Measurements from ENCODE around the gene ZCCHC9.
"Not testable (repeated sequence)": the region's sequence is repeated elsewhere in the genome, so short reads cannot be mapped to it uniquely, and the experiment has no call there.

The ZCCHC9 gene

DNA sequence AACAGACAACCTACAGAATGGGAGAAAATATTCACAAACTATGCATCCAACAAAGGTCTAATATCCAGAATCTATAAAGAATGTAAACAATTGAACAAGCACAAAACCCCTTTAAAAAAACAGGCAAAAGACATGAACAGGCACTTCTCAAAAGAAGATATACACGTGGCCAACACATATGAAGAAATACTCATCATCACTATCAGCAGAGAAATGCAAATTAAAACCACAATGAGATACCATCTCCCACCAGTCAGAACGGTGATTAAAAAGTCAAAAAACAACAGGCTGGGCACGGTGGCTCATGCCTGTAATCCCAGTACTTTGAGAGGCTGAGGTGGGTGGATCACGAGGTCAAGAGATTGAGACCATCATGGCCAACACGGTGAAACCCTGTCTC, 7.4 kb upstream of the ZCCHC9 start:
- not testable (repeated sequence) for H2AK5ac ChIP-seq (ENCODE audit: low read length); H4K8ac ChIP-seq (ENCODE audit: low read depth, low read length); H3K4me2 ChIP-seq (ENCODE audit: low read length); H2AFZ ChIP-seq (ENCODE audit: insufficient read depth, low read length, poor library complexity); H3K18ac ChIP-seq (ENCODE audit: low read length); H2BK120ac ChIP-seq (ENCODE audit: insufficient read depth, low read length, poor library complexity); H3K79me1 ChIP-seq (ENCODE audit: low read length); H3K4me1 ChIP-seq (ENCODE audit: control insufficient read depth in 1 of 2, insufficient read depth in 2 of 2, low read length in 2 of 2); H4K91ac ChIP-seq (ENCODE audit: low read depth, low read length); H3K27me3 ChIP-seq (ENCODE audit: insufficient read depth, low read length); H3K79me2 ChIP-seq (ENCODE audit: control insufficient read depth, insufficient read depth, low read length, poor library complexity); H3K14ac ChIP-seq (ENCODE audit: low read length); DNase-seq; H3K9ac ChIP-seq (ENCODE audit: low read length); H3K4ac ChIP-seq (ENCODE audit: low read depth, low read length); H3K36me3 ChIP-seq (ENCODE audit: control insufficient read depth in 1 of 2, insufficient read depth in 2 of 2, low read length in 2 of 2); H3K9me3 ChIP-seq (ENCODE audit: insufficient read depth, low read depth, low read length); H2BK12ac ChIP-seq (ENCODE audit: low read length); H3K23ac ChIP-seq (ENCODE audit: low read length); H3K27ac ChIP-seq (ENCODE audit: low read depth, low read length); H4K12ac ChIP-seq (ENCODE audit: low read depth, low read length); H2BK5ac ChIP-seq (ENCODE audit: low read depth, low read length, poor library complexity); H3K4me3 ChIP-seq (ENCODE audit: low read depth, low read length)
- WGBS (ENCODE audit: extremely low coverage, insufficient coverage, insufficient read length), result no CpG with 5 or more reads among the region's 5 CpGs

DNA sequence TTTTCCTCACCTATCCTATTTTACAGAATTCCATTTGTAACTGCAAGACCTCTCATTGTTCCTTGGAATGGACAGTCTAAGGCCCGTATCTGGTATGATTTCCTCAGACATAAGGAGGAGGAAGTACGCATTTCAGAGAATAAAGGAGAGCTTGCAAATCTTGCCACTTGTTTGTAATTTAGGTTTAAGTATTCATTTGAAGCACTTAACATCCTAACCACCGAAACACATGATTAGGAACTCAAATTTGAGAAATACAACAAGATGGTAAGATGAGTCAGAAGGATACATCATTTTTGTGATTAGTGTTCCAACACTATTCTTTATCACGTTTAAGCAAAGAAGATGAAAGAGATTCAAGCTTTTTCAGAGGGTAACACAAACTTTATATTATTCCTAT, 3.9 kb upstream of the ZCCHC9 start:
- no peak overlapping the region for H4K8ac ChIP-seq (ENCODE audit: low read depth, low read length)
- H2BK5ac ChIP-seq (ENCODE audit: low read depth, low read length, poor library complexity), result no peak overlapping the region
- no peaks in the 10 kb centered on the region for H3K36me3 ChIP-seq (ENCODE audit: control insufficient read depth in 1 of 2, insufficient read depth in 2 of 2, low read length in 2 of 2)
- H3K27me3 ChIP-seq (ENCODE audit: insufficient read depth, low read length), result no peaks in the 10 kb centered on the region
- H4K91ac ChIP-seq (ENCODE audit: low read depth, low read length), result no peak overlapping the region
- H2BK12ac ChIP-seq (ENCODE audit: low read length), result no peak overlapping the region
- no peak overlapping the region for H3K4ac ChIP-seq (ENCODE audit: low read depth, low read length)
- H3K79me2 ChIP-seq (ENCODE audit: control insufficient read depth, insufficient read depth, low read length, poor library complexity), result peaks cover 7% of the 10 kb centered on the region
- H3K14ac ChIP-seq (ENCODE audit: low read length), result no peak overlapping the region
- no peak overlapping the region for H4K12ac ChIP-seq (ENCODE audit: low read depth, low read length)
- no peak overlapping the region for H2AFZ ChIP-seq (ENCODE audit: insufficient read depth, low read length, poor library complexity)
- no peak overlapping the region for H2BK120ac ChIP-seq (ENCODE audit: insufficient read depth, low read length, poor library complexity)
- no peak overlapping the region for H3K9ac ChIP-seq (ENCODE audit: low read length)
- H3K9me3 ChIP-seq (ENCODE audit: insufficient read depth, low read depth, low read length), result no peaks in the 10 kb centered on the region
- H2AK5ac ChIP-seq (ENCODE audit: low read length), result no peak overlapping the region
- H3K18ac ChIP-seq (ENCODE audit: low read length), result no peak overlapping the region
- WGBS (ENCODE audit: extremely low coverage, insufficient coverage, insufficient read length), result no CpG with 5 or more reads among the region's 4 CpGs
- H3K4me2 ChIP-seq (ENCODE audit: low read length), result no peak overlapping the region
- no peak overlapping the region for H3K4me3 ChIP-seq (ENCODE audit: low read depth, low read length)
- H3K79me1 ChIP-seq (ENCODE audit: low read length), result peaks cover 8% of the 10 kb centered on the region
- H3K27ac ChIP-seq (ENCODE audit: low read depth, low read length), result no peak overlapping the region
- H3K4me1 ChIP-seq (ENCODE audit: control insufficient read depth in 1 of 2, insufficient read depth in 2 of 2, low read length in 2 of 2), result peaks cover 3 to 6% of the 10 kb centered on the region in 2 experiments
- H3K23ac ChIP-seq (ENCODE audit: low read length), result no peak overlapping the region
- DNase-seq, result no peak

DNA sequence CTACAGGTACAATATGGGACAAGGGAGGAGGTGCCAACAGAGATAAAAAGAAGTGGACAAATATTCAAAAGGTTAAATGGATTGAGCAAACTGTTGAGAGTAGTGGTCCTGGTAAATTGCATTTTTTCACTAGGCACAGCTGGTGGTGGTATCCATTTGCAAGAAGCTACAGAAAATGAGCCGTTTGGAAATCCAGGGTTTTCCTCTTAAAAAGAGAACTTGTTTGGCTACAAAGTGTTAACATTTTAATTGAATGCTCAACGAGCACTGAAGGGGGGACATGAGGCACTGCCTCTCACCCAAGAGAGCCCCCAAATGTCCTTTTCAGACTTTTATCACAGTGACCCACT, 491 bp upstream of the ZCCHC9 start:
- Histone ChIP-seq H3K4me3 (ENCODE audit: low read depth, low read length) (peak overlapping the region; percentile 96), H3K4me1 (ENCODE audit: control insufficient read depth in 1 of 2, insufficient read depth in 2 of 2, low read length in 2 of 2) (peaks cover 3 to 6% of the 10 kb centered on the region in 2 experiments), H3K79me2 (ENCODE audit: control insufficient read depth, insufficient read depth, low read length, poor library complexity) (peaks cover 7% of the 10 kb centered on the region), H2AK5ac (ENCODE audit: low read length) (no peak overlapping the region), H2AFZ (ENCODE audit: insufficient read depth, low read length, poor library complexity) (peak overlapping the region; percentile 80), H3K14ac (ENCODE audit: low read length) (peak overlapping the region; percentile 62), H3K4ac (ENCODE audit: low read depth, low read length) (peak overlapping the region; percentile 57), H3K79me1 (ENCODE audit: low read length) (peaks cover 8% of the 10 kb centered on the region), H4K8ac (ENCODE audit: low read depth, low read length) (peak overlapping the region; percentile 95), H2BK5ac (ENCODE audit: low read depth, low read length, poor library complexity) (no peak overlapping the region), H2BK120ac (ENCODE audit: insufficient read depth, low read length, poor library complexity) (no peak overlapping the region), H3K4me2 (ENCODE audit: low read length) (peak overlapping the region; percentile 89), H3K18ac (ENCODE audit: low read length) (peak overlapping the region; percentile 65), H2BK12ac (ENCODE audit: low read length) (no peak overlapping the region), H3K9ac (ENCODE audit: low read length) (peak overlapping the region; percentile 71), H4K91ac (ENCODE audit: low read depth, low read length) (peak overlapping the region; percentile 37), H3K27me3 (ENCODE audit: insufficient read depth, low read length) (no peaks in the 10 kb centered on the region), H3K9me3 (ENCODE audit: insufficient read depth, low read depth, low read length) (no peaks in the 10 kb centered on the region), H4K12ac (ENCODE audit: low read depth, low read length) (peak overlapping the region; percentile 88), H3K23ac (ENCODE audit: low read length) (no peak overlapping the region), H3K36me3 (ENCODE audit: control insufficient read depth in 1 of 2, insufficient read depth in 2 of 2, low read length in 2 of 2) (peaks cover 0 to 4% of the 10 kb centered on the region in 2 experiments), H3K27ac (ENCODE audit: low read depth, low read length) (no peak overlapping the region)
- WGBS (ENCODE audit: extremely low coverage, insufficient coverage, insufficient read length), result no CpG with 5 or more reads among the region's 2 CpGs
- peak in 1 of 2 donors; percentile 21 for DNase-seq

DNA sequence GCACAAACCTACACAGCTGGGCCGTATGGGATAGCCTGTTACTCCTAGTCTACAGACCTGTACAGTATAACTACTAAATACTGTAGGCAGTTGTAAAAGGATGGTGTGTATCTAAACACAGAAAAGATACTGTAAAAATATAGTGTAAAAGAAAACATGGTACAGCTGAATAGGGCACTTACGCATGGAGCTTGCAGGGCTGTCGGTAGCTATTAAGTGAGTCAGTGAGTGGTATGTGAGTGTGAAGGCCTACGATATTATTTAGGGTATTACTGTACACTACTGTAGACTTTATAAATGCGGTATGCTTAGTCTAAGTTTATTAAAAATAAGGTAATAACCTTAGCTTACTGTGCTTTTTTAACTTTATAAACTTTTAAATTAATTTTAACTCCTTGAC, 1.2 kb downstream of the ZCCHC9 start:
- Histone ChIP-seq H3K4me1 (ENCODE audit: control insufficient read depth in 1 of 2, insufficient read depth in 2 of 2, low read length in 2 of 2) (peaks cover 3 to 6% of the 10 kb centered on the region in 2 experiments), H3K4ac (ENCODE audit: low read depth, low read length) (peak overlapping the region; percentile 73), H3K4me3 (ENCODE audit: low read depth, low read length) (no peak overlapping the region), H4K8ac (ENCODE audit: low read depth, low read length) (no peak overlapping the region), H3K36me3 (ENCODE audit: control insufficient read depth in 1 of 2, insufficient read depth in 2 of 2, low read length in 2 of 2) (peaks cover 0 to 4% of the 10 kb centered on the region in 2 experiments), H3K9me3 (ENCODE audit: insufficient read depth, low read depth, low read length) (no peaks in the 10 kb centered on the region), H3K79me2 (ENCODE audit: control insufficient read depth, insufficient read depth, low read length, poor library complexity) (peaks cover 7% of the 10 kb centered on the region), H3K27me3 (ENCODE audit: insufficient read depth, low read length) (no peaks in the 10 kb centered on the region), H2AFZ (ENCODE audit: insufficient read depth, low read length, poor library complexity) (no peak overlapping the region), H2AK5ac (ENCODE audit: low read length) (no peak overlapping the region), H4K91ac (ENCODE audit: low read depth, low read length) (no peak overlapping the region), H3K9ac (ENCODE audit: low read length) (no peak overlapping the region), H2BK5ac (ENCODE audit: low read depth, low read length, poor library complexity) (no peak overlapping the region), H3K14ac (ENCODE audit: low read length) (no peak overlapping the region), H2BK12ac (ENCODE audit: low read length) (no peak overlapping the region), H3K23ac (ENCODE audit: low read length) (no peak overlapping the region), H3K18ac (ENCODE audit: low read length) (no peak overlapping the region), H3K79me1 (ENCODE audit: low read length) (peaks cover 8% of the 10 kb centered on the region), H2BK120ac (ENCODE audit: insufficient read depth, low read length, poor library complexity) (no peak overlapping the region), H3K27ac (ENCODE audit: low read depth, low read length) (no peak overlapping the region), H4K12ac (ENCODE audit: low read depth, low read length) (no peak overlapping the region), H3K4me2 (ENCODE audit: low read length) (peak overlapping the region; percentile 75)
- peak; percentile 6 to 48 for DNase-seq
- no CpG with 5 or more reads among the region's 5 CpGs for WGBS (ENCODE audit: extremely low coverage, insufficient coverage, insufficient read length)

Data from trophoblast cell (in vitro differentiated cells and primary cell).